ENCODE results near the gene SMAD5.

Gene SMAD5

DNA sequence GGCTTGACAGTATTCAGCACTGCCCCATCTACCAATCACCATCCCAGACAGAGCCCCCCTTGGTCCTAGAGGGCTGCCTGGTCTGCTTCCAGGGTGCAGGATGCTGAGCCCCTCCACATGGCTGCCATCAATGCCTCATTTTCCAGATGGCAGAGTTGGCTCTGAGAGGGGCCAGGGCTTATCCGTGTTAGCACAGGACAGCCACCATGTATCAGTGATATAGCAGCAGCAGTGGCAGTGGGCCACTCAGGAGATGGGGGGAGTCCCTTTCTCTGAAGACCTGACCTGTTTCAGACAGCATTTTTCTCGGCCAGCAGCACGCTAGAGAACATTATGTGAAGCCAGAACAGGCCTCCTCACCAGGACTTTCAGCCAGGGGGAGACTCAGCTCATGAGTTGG lies 61.9 kb downstream of the SMAD5 start:
- no peak overlapping the region for H2AFZ ChIP-seq
- no peaks in the 10 kb centered on the region for H3K27me3 ChIP-seq (ENCODE audit: control insufficient read depth, insufficient read depth, low read length)
- no peaks in the 10 kb centered on the region for H3K4me1 ChIP-seq
- H3K4me3 ChIP-seq (ENCODE audit: low read depth, low read length), result no peak overlapping the region
- no peak overlapping the region for H3K4me2 ChIP-seq (ENCODE audit: low read length)
- no peaks in the 10 kb centered on the region for H3K9me3 ChIP-seq (ENCODE audit: control insufficient read depth, low read length)
- no peaks in the 10 kb centered on the region for H3K79me2 ChIP-seq
- no peak overlapping the region for H3K27ac ChIP-seq
- H3K9ac ChIP-seq, result no peak overlapping the region
- no peak for TF ChIP-seq CTCF (IDR thresholded peaks at IDR 0.05)
- no peaks in the 10 kb centered on the region for H3K36me3 ChIP-seq (ENCODE audit: control insufficient read depth, insufficient read depth, low read length)

DNA sequence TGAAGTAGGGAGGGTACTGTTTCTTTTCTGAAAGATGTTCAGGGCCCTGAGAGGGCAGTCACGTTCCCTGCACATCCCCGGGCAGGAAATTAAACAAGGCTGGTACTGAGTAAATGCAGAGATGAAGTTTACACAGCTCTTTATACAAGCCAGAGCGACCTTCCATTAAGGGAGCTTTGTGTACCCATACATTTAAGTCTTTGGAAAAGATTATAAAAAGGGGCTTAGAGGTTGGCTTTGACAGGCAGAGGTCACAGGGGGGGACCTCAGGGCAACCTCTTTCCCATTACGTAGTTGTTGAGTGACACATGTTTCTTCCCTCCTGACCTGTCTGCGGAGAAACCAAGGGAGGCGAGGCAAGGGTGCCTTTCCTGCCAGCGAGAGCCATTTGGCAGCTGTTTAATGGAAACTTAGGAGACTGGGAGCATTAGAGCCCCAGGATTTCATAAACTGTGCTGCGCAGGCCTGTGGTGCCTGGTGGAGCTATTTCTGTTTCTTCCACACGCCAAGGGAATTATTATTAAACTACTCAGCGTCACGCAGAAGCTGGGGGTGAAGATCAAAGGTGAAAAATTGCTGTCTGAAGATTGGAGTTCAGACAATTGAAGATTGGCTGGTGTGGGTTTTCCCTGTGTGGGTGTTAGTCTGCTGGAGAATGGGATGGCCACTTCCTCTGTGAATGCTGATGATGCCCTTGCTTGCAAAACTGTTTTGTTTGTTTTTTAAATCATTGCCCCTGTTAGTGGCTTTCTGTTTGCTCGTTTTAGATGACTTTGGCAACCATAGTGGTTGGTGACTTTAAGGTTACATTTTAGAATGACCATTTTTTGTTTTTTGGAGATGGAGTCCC lies 63.6 kb downstream of the SMAD5 start:
- Histone ChIP-seq H3K79me2 (no peaks in the 10 kb centered on the region), H3K4me2 (ENCODE audit: low read length) (no peak overlapping the region), H3K27ac (no peak overlapping the region), H3K4me3 (ENCODE audit: low read depth, low read length) (no peak overlapping the region), H3K27me3 (ENCODE audit: control insufficient read depth, insufficient read depth, low read length) (no peaks in the 10 kb centered on the region), H3K4me1 (no peaks in the 10 kb centered on the region), H3K36me3 (ENCODE audit: control insufficient read depth, insufficient read depth, low read length) (no peaks in the 10 kb centered on the region), H2AFZ (no peak overlapping the region), H3K9ac (no peak overlapping the region), H3K9me3 (ENCODE audit: control insufficient read depth, low read length) (no peaks in the 10 kb centered on the region)
- no peak for TF ChIP-seq CTCF (IDR thresholded peaks at IDR 0.05)

GRCh38 chr5:136197462-136198142 lies 65.0 kb downstream of the SMAD5 start:
- no peak overlapping the region for H3K9ac ChIP-seq
- no peak overlapping the region for H3K27ac ChIP-seq
- no peaks in the 10 kb centered on the region for H3K27me3 ChIP-seq (ENCODE audit: control insufficient read depth, insufficient read depth, low read length)

DNA sequence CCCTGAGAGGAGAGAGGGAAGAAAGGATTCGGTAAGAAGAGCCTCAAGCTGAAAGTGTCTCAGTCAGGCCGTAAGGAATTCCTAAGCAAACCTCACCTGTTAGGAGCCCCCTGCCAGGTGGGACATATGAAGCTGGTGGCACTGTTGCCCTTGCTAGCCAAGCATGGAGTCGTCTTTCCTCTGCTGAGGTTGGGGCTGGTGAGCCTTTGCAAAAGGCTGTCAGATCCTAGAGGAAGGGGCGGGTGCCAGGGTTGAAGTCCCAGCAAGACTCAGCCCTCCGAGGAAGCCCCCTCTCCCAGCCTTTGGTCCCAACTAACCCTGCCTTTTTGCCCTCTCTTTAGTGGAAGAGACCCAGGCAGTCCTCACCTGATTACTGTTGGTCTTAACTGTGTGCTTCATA lies 65.8 kb downstream of the SMAD5 start:
- Histone ChIP-seq H3K27ac (no peak overlapping the region), H2AFZ (no peak overlapping the region), H3K79me2 (no peaks in the 10 kb centered on the region), H3K9ac (no peak overlapping the region), H3K36me3 (ENCODE audit: control insufficient read depth, insufficient read depth, low read length) (no peaks in the 10 kb centered on the region), H3K27me3 (ENCODE audit: control insufficient read depth, insufficient read depth, low read length) (no peaks in the 10 kb centered on the region), H3K4me1 (no peaks in the 10 kb centered on the region), H3K9me3 (ENCODE audit: control insufficient read depth, low read length) (no peaks in the 10 kb centered on the region), H3K4me2 (ENCODE audit: low read length) (no peak overlapping the region), H3K4me3 (ENCODE audit: low read depth, low read length) (no peak overlapping the region)
- TF ChIP-seq CTCF (IDR thresholded peaks at IDR 0.05), result no peak

More at GRCh38 chr5:136197462-136198142, 65.0 kb downstream of the SMAD5 start:
- Histone ChIP-seq H3K4me1 (no peaks in the 10 kb centered on the region), H3K36me3 (ENCODE audit: control insufficient read depth, insufficient read depth, low read length) (no peaks in the 10 kb centered on the region), H3K4me2 (ENCODE audit: low read length) (no peak overlapping the region), H3K79me2 (no peaks in the 10 kb centered on the region), H2AFZ (no peak overlapping the region), H3K4me3 (ENCODE audit: low read depth, low read length) (no peak overlapping the region), H3K9me3 (ENCODE audit: control insufficient read depth, low read length) (no peaks in the 10 kb centered on the region)
- no peak for TF ChIP-seq CTCF (IDR thresholded peaks at IDR 0.05)

All from parathyroid adenoma (tissue), 2 donors.